Activated naive CD4-positive, alpha-beta T cell (primary cell): ENCODE results near the gene PANK1.
"Not testable (repeated sequence)": the region's sequence is repeated elsewhere in the genome, so short reads cannot be mapped to it uniquely, and the experiment has no call there.

Experiments
- DNase-seq, 4 experiments: peaks; one replicate each; lab custom pipeline; 2025; lab: John Stamatoyannopoulos, UW

The PANK1 gene

DNA sequence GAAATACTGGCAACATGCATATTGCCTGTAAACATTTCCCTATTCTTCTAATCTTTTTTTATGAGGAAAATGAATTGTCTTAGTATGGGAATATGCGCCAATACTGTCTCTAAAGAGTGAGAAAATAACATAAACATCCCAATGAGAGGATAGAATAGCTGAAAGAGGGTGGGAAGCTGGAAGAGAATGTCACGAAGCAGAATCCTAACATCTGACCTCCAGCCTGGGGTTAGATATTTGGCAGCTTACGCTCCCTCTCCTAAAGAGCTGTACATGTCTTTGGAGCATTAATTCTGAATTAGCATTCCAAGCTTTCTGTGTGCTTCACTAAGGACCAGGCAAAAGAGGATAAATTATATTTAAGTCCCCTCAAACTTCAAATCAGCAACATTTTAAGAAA is 78.0 kb downstream of the PANK1 start:
- no peak for DNase-seq

DNA sequence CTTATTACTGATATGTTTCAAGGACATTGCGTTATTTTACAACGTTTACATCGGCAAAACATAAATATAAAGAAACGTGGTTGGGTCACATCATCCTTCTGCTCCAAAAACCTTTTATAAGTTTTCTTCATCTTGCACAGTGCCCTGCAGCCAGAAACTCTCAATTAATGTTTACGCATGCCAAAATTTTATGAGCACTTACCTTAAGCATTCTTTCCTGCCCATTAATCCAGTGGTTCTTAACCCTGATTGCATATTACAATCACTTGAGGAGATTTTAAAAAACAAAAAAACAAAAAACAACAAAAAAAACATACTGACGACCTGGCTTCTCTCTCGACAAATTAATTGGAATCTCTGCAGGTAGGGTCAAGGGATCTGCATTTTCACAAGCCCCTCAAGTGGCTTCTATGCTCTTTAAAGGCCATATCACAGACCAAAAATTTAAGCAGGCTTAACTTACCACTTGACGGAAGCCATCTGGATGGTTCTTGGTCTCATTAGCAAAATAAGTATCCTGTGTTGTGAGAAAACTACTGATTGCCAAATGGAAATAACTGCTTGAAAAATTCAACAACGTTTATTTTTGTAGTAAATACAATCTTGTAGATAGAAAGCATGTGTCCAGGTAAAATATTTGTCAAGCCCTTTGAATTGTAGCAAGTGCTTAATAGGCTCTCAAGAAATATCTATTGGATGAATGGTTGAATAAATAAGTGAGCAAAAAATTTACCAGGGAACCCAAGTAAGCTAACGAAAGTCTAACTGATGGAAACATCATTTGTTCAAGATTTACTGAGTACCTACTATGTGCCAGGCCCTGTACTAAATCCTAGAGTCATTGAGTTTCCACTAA is 78.7 kb downstream of the PANK1 start:
- DNase-seq: no peak

DNA sequence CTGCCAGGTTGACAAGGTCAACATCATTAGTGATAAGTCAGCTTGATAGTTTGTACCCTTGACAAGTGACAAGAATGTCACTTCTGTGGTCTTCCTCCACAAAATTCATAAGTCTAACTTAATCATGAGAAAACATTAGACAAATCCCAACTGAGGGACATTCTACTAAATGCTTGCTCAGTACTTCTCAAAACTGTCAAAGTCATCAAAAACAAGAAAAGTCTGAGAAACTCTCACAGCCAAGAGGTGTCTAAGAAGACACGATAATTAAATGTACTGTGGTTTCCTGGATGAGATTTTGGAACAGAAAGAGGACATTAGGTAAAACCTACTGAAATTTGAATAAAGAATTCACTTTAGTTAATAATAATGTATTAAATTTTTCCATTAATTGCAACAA is 79.9 kb downstream of the PANK1 start:
- no peak for DNase-seq

DNA sequence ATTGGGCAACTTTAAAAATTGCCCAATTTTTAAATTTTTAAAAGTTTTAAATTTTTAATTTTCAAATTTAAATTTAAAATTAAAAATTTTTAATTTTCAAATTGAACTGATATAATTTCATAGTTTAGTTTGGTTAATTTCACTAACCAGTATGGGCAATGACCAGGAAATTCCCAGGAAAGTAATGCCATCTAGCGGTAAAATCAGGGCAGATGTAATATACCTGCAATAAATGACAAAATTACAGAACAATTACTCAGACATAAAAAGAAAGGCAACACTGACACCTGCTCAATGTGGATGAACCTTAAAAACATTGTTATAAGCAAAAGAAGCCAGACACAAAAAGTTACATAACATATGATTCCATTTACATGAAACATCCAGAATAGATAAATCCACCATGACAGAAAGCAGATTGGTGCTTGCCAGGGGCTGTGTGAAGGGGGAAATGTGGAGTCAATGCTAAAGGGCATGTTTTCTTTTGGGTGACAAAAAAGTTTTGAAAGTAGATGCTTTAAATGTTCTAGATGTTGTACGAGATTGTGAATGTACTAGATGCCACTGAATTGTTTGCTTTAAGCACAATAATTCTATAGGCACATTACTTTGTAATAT is 81.1 kb downstream of the PANK1 start:
- no peak for DNase-seq

DNA sequence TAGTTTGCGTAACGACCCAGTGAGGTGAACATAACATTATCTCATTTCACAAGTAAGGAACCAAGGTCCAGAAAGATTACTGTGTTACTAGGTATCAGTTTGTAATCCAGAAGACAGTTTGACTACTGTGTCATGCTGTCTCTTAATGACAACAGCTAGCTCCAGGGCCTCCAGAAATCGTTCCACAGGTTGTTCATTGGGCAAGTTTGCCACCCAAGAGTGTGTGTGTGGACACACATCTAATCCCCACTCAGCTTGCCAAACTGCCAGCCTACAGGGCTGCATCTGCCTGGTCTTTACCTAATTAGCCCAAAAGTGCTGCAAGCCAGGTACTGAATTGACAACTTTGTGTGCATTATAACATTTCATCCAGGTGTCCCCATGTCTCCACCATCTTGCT is 81.7 kb downstream of the PANK1 start:
- no peak for DNase-seq

DNA sequence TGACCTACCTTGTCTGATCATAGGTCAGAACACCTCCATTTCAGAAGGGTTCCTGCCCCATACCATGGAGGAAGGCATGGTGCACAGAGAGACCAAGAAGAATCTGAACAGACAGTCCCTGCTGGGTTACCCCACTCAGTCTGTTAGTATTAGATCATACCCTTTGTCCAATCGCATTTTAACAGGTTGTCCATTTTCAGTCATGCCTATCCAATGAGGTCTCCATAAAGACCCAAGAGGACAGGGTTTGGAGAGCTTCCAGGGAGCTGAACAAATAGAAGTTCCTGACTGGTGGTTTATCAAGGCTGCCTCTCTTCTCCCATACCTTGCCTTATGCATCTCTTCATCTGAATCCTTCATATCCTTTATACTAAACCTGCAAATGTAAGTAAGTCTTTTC is 88.4 kb downstream of the PANK1 start:
- no peak for DNase-seq

DNA sequence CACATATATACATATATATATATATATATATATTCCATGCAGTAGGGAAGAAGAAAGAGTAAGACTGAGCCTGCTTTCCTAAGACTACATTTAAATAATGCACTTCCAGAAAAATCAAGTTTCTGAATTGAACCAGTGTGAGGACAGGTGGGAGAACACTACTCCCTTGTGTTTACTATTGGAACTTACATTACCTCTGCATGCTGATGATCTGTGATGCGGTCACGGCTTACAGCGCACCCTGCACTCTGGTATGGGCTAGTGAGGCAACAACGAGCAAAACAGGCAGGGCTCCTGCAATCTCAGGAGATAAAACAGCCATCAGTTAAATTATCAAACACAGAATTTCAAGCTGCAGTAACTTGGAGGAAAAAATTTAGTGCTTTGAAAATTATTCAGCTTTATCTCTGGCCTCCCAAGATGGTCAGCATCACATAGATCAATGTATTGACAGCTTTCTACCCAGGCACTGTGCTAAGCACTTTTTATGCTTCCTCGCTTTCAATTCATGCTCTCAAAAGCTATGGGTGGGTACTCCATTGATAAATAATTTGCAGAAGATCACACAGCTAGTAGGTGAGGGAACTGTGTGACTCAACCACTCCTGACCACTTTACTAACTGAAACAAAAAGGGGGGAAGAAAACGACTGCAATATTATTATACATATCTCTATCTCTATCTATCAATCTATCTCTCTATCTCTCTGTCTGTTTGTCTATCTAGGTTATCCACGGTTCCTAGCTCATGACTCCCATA is 89.2 kb downstream of the PANK1 start:
- DNase-seq: no peak

DNA sequence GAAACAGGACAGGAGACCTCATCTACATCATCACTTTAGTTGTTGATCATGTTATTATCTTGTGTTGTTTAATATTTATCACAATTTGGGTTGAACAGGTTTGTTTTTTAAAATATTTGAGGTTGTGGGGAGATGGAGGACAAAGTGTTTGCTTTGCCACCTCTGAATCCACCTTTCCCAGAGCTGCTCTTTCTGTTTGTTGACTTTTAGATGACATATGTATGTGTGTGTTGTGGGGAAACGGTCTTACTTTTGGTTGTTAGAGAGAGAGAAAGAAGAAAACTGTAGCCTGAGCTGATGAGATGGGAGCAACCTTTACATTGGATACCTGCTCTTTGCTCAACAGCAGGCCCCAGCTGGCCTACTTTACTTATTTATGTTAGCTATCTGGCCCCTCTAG is 90.6 kb downstream of the PANK1 start:
- DNase-seq: no peak

DNA sequence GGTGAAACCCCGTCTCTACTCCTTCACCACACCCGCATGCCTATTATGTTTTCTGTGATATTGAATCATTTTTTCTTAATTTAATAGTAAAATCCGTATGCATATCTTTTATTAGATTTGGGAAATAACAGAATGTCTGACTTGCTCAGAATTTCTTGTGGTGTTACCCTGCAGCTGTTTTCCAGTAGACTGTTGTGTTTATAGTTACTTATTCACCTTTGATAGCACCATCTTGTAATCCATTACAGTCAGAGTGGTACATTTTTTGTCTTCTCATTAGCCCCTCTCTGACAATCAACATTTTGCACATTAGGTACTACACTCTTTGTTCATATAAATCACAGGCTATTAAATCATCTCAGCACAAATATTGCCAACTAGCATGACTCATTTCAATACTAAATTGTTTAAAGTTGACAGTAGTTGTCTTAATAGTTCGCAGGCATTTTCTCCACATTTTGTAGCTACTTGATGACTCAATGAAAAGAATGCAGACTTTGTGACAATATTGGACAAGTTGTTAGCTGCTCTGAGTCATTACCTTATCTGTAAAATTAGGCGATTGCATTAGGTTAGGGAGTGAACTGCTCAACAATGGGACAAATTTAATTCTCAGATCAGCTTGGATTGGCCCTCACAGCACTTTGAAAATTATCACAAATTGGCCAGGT is 91.8 kb downstream of the PANK1 start:
- no peak for DNase-seq

DNA sequence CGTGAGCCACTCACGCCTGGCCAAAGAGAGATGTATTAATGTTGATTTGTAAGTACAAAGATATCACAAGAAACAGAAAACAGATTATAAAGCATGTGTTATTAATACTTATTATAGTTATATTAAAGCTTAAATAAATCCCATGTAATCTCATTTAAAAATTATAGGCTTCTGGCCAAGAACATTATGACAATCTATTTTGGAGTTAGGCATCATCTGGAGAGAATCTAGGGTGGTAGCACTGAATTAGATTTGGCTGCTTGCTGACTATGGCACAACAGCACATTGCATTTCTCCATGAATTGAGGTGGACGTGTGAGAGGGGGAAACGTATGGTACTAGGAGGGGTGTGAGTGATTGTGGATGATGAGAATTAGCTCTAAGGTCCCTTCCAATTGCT is 92.8 kb downstream of the PANK1 start:
- no peak for DNase-seq

DNA sequence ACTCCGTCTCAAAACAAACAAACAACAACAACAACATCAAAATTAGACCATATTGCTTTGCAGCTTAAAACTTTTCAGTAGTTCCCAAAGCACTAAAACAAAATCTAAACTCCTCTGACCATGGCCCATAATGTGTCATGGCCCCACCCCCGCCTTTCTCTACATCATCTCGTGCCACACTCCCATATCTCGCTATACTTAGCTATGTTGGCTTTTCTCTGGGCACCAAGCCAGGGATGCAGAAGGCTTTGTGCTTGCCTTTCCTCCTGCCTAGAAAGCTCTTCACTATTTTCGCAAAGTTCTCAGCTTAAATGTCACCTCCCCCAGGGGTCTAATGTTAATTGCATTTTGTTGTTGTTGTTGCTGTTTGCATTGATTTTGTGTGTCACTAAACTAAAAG is 94.5 kb downstream of the PANK1 start:
- no peak for DNase-seq

DNA sequence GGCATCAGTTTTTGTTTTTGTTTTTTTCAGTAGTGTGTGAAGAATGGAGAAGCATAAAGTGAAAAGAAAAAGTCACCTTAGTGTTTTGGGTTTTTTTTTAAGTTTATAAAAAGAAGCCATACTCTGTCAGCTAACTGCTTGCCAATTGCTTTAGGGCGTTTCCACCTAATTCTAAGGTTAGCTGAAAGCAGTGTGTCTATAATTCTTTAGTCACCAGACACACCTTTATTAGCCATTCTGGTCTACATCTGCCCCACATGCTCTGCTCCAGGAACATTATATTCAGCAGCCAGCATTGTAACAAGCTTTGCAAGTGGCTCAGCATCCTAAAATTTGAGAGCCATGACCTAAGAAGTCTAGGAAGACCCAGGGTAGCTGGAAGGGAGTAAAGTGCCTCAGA is 95.5 kb downstream of the PANK1 start:
- DNase-seq: no peak

DNA sequence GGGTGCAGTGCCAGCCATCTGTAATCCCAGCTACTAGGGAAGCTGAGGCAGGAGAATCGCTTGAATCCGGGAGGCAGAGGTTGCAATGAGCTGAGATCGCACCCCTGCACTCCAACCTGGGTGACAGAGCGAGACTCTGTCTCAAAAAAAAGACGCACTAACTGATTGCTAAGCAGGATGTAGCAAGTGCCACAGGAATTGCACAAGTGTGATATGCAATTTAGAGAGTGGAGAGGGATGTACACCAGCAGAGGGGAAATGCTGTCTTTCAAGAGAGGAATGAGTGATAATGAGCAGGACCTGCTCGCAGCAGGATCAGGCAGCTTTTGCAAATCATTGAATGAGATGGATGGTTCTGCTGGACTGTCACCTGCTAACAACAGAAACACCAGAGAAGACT is 96.4 kb downstream of the PANK1 start:
- DNase-seq: no peak

DNA sequence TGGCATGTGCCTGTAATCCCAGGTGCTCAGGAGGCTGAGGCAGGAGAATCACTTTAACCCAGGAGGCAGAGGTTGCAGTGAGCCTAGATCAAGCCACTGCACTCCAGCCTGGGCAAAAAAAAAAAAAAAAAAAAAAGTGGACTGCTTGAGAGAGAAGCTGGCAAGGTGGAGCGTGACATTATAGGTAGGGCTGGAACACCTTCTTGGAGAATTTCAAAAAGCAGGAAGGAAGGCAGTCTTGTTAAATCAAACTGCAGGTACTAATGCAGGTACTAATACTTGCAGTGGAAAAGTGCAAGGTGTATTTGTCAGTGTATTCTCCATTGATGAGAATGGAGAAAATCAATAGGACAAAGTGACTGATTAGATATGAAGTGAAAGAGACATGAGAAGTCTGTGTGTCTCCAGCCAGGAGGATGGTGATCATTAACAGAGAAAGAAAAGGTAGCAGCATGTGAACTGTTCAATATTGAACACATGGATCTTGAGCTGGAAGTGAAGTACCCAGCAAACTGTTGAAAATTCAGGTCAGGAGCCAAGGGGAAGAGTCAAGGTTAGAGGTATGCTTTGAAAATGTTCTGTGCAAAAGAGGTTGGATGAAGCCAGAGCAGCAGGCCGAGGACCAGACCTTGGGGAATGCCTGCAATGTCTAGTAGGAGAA is 97.1 kb downstream of the PANK1 start:
- DNase-seq: no peak

DNA sequence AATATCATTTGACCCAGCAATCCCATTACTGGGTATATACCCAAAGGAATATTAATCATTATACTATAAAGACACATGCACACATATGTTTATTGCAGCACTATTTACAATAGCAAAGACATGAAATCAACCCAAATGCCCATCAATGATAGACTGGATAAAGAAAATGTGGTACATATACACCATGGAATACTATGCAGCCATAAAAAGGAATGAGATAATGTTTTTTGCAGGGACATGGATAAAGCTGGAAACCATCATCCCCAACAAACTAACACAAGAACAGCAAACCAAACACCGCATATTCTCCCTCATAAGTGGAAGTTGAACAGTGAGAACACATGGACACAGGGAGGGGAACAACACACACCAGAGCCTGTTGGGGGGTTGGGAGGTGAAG is 98.4 kb downstream of the PANK1 start:
- not testable (repeated sequence) for DNase-seq

DNA sequence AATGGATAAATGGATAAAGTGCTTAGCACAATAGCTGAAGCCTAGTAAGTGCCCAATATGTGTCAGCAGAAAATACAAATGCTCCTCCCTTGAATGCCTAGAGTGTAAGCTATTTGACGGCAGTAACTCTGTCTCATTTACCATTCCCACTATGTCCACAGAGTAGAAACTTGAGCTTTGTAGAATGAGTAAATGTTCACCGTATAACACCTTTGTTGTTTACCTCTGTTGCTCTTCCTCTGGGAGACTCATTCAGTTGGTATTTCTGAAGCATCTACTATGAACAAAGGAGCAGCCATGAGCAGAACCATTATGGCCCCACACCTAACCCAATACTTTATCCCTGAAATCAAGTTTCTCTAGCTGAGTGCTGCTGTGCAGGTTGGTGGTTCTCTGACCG is 101.2 kb downstream of the PANK1 start:
- DNase-seq: no peak

DNA sequence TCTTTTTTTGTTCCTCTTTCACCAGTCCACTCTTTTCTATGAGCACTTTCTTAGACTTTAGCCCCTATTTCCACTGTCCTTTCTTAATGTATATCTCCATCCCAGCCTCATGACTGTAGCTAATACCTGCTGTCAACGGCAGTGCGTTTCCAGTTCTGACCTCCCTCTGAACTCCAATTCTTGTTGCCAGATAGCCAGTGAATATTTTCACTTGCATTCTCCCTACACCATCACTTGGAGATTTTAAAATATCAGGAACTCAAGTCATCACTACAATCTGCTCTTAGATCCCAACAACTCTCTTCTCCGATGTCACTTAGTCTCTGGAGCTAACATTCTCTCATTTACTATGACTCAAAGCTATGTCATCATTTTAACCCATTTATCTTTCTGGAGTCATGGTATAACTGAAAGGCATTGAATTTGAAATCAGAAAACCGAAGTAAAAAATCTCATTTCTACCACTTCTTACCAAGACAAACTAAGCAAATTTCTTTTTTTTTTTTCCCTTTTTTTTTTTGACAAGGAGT is 104.6 kb downstream of the PANK1 start:
- no peak for DNase-seq

DNA sequence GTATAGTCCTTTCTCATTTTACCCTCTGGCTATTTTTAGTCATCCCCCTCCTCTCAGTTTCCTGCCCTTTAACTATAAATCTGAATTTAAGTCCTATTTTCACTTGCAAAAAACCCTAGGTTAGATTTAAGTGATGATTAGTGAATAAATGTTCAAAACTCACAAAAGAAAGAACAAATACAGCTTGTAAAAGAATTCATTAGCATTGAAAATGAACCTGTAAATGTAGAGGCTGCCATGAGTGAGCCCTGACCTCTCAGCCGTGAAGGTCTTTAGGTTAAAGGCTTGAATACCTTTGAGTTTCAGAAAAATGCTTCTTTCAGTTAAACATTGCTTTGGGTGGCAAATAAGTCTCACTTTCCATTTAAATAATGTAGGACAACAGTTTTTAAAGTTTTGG is 107.7 kb downstream of the PANK1 start:
- DNase-seq: no peak

DNA sequence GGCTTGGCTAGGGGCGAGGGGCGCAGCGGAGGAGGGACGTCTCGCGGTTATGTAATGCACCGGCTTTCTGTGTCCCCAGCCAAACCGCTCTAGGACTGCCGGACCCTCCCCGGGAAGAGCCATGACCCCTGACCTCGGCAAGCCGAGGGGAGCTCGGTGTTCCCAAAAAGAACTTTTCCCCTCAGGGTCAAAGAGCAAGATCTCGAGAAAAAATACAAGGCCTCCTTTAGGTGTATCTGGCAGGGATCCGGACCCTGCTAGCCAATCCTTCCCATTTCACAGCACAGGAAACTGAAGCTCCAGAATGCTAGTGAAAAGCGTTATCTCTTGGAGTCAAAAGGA is 109.1 kb downstream of the PANK1 start:
- DNase-seq: no peak

DNA sequence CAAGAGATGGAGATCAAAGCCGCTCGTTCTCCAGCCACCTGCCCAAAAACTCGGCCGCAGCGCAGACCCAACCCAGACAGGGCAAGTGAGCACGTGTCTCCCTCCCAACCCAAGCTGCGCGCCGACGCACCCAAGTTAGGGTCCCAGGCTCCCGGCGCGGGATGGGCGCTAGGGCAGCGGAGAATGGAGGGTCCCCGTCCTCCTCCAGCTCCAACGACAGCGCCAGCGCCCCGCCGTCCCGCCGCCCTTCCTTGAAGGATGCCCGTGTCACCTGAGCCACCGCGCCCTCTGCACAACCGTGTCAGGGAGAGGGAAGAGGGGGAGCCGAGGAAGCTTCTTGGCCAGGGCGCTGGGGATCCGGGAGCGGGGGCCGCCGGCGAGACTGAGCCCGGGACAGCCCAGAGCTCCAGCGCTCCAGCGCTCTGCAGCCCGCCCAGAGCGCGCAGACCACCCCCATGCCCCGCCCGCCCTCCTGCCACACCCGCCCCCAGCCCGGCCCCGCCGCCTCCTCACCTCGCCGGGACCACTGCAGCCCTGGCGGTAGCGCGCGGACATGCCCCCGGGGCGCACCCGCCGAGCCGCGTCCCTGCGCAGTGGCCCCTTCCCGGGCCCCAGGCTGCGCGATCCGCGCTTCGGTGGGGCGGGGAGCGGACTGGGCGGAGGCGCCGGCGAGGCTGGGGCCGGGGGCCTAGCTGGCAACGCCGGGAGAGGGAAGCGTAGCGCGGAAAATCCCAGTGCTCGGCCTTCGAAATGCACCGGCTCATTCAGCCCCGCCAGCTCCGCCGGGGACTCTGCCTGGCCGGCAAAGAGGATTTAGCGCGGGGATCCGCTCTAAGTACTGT is 109.7 kb downstream of the PANK1 start, which contains the start of gene SLC16A12:
Gene SLC16A12 (minus strand): TSS at position 424 of the 842 bp plus-strand sequence. CDS start 73,016 bp downstream, outside the sequence.
- DNase-seq: no peak

DNA sequence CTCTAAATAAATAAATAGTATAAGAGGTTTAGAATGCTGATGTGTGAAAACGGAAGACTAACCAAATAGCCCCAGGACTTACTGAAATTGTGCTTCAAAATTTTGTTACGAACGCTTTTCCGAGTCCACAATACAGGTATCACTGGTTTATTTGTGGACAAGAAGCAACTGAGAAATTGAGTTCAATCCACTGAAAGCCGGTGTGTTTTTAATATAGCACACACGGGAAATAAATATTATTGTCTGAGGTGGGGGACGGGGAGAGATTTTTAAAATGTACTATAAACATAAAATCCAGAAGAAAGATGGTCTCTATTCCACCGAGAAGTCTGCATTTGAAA is 110.2 kb downstream of the PANK1 start:
- DNase-seq: no peak
